Testis (tissue), 3 donors: Measurements from ENCODE around the gene TLR1. TPM values are rescaled to one million over a fixed set of nuclear protein-coding genes. Genes with fewer than 3 reads are reported as not detected.
"Not testable (repeated sequence)": the region's sequence is repeated elsewhere in the genome, so short reads cannot be mapped to it uniquely, and the experiment has no call there.

Source experiments
- DNase-seq: peaks from one replicate; pipeline ENCODE4 v3.0.0-alpha.2; 2019
- H3K27ac ChIP-seq, 2 donors: fragments of 200-600 bp; sonication (generic); one replicate each; pipeline ENCODE4 v1.5.1; 2019
- H3K27me3 ChIP-seq: fragments of 200-600 bp; sonication (generic); one replicate; pipeline ENCODE4 v1.5.1; 2019
- H3K36me3 ChIP-seq: fragments of 200-600 bp; sonication (generic); one replicate; pipeline ENCODE4 v1.5.1; 2017; ENCODE audit warnings: low read depth; ENCODE audit errors: missing control alignments
- H3K4me1 ChIP-seq: fragments of 200-600 bp; sonication (generic); one replicate; pipeline ENCODE4 v1.5.1; 2019
- H3K4me3 ChIP-seq, 2 donors: fragments of 200-600 bp; sonication (generic); one replicate each; pipeline ENCODE4 v1.5.1; 2017 to 2019
- H3K9me3 ChIP-seq: fragments of 200-600 bp; sonication (generic); one replicate; pipeline ENCODE4 v1.5.1; 2017
- POLR2A ChIP-seq: fragments of 450-650 bp; IDR thresholded peaks from one replicate; pipeline ENCODE4 v1.6.1; 2017; ENCODE audit warnings: antibody characterized with exemption, mild to moderate bottlenecking, moderate library complexity
- WGBS, 2 donors: methylation state at CpG; one replicate each; pipeline ENCODE4 v1.1.5; 2018; 5-methylcytosine and 5-hydroxymethylcytosine counted together
- intact Hi-C: fragments of 100-400 bp; cut with DNase I; formaldehyde crosslinking; loops from one replicate; pipeline ENCODE4 v1.15.1; 2023; ENCODE audit warnings: low total_unique reads
- polyA plus RNA-seq: library from polyadenylated mRNA; stranded (reverse); fragments of 350-450 nt; fragmentation: Illumina TruSeq; extraction: RNeasy Lipid Tissue Mini Kit (QIAGEN cat#74804); gene quantifications from one replicate; pipeline ENCODE4 v1.2.3, GENCODE V29; 2014; ENCODE audit warnings: low read depth, low replicate concordance; ENCODE audit not compliant: insufficient read depth
- total RNA-seq, 2 donors: library from RNA; depleted of rRNA; stranded (reverse); fragments of >200 nt; gene quantifications; one replicate each; pipeline ENCODE4 v1.2.3, GENCODE V29; 2016
- TF ChIP-seq, protein P1 (sequence below), 3 experiments: fragments of 450-650 bp in 2 of 3; fragments of 200-600 bp in 1 of 3; sonication (generic) in 1 of 3; IDR thresholded peaks; one replicate each; pipeline ENCODE4 v1.5.1; 2016 to 2019; ENCODE audit warnings: antibody characterized with exemption in 3 of 3, mild to moderate bottlenecking in 2 of 3, moderate library complexity in 1 of 3

TLR1 gene
- total and polyA plus RNA-seq, 3 donors from 2014 or later = 2.8 to 5.5 (median 2.8) TPM

DNA sequence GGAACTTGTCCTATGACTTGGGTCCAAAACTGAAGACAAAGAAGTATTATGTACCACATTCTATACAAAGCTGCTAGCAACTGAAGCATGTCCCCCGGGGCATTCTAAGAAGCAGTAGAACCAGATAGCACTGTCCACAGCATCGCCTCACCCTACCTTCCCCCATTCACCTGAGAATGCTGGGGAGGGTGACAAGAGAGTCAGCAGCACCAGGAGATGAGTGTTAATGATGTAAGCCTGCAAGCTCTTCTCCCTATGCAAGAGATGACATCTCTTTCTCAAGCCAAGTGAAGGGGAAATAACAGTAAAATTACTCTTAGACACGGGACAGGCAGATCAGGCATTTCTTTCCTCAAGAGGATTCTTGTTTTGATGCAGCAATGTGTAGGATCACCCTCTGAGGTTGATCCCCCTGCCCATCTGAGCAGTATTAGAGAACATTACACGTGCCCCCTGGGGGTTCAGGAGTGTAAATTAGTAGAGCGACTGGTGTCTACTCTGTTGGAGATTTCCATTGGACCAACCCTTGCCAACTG, 13.9 kb upstream of the TLR1 start:
- Histone ChIP-seq H3K27me3 (no peaks in the 10 kb centered on the region), H3K4me1 (no peaks in the 10 kb centered on the region), H3K36me3 (no peaks in the 10 kb centered on the region), H3K9me3 (no peaks in the 10 kb centered on the region), H3K4me3 (no peak overlapping the region), H3K27ac (no peak overlapping the region)
- no peak for DNase-seq
- intact Hi-C loops = no loop called here
- TF ChIP-seq, protein P1, sequence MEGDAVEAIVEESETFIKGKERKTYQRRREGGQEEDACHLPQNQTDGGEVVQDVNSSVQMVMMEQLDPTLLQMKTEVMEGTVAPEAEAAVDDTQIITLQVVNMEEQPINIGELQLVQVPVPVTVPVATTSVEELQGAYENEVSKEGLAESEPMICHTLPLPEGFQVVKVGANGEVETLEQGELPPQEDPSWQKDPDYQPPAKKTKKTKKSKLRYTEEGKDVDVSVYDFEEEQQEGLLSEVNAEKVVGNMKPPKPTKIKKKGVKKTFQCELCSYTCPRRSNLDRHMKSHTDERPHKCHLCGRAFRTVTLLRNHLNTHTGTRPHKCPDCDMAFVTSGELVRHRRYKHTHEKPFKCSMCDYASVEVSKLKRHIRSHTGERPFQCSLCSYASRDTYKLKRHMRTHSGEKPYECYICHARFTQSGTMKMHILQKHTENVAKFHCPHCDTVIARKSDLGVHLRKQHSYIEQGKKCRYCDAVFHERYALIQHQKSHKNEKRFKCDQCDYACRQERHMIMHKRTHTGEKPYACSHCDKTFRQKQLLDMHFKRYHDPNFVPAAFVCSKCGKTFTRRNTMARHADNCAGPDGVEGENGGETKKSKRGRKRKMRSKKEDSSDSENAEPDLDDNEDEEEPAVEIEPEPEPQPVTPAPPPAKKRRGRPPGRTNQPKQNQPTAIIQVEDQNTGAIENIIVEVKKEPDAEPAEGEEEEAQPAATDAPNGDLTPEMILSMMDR (IDR thresholded peaks at IDR 0.05) = no peak
- TF ChIP-seq POLR2A = no peak
- 80 to 84% methylated on average over 5 of the region's 5 CpGs for WGBS, 2 donors

DNA sequence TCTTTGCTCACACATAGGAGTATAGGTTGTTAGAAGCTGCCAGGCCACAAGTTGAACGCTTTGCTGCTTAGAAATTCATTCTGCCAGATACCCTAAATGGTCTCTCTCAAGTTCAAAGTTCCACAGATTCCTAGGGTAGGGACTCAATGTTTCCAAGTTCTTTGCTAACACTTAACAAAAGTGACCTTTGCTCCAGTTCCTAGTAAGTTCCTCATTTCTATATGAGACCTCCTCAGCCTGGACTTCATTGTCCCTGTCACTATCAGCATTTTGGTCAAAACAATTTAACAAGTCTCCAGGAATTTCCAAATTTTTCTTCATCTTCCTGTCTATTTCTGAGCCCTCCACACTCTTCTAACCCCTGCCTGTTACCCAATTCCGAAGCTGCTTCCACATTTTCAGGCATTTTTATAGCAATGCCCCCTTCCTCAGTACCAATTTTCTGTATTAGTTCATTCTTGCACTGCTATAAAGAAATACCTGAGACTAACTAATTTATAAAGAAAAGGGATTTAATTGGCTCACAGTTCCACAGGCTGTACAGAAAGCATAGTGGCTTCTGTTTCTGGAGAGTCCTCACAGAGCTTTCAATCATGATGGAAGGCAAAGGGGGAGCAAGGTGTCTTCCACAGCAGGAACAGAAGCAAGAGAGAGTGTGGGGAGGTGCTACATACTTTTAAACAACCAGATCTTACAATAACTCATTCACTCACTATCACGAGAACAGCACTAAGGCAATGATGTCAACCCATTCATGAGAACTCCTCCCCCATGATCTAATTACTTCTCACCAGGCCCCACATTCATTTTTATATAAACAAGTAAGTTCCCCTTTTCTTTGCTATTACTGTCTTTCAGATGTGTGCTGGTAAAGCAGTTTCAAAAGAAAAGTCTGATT, 11.5 kb upstream of the TLR1 start:
- DNase-seq = no peak
- intact Hi-C loops = no loop called here
- Histone ChIP-seq H3K9me3 (no peaks in the 10 kb centered on the region), H3K4me1 (no peaks in the 10 kb centered on the region), H3K27me3 (no peaks in the 10 kb centered on the region), H3K4me3 (no peak overlapping the region), H3K36me3 (no peaks in the 10 kb centered on the region), H3K27ac (no peak overlapping the region)
- TF ChIP-seq, protein P1 (IDR thresholded peaks at IDR 0.05) = no peak
- no peak for TF ChIP-seq POLR2A
- 74 to 75% methylated on average over 3 of the region's 3 CpGs for WGBS, 2 donors

DNA sequence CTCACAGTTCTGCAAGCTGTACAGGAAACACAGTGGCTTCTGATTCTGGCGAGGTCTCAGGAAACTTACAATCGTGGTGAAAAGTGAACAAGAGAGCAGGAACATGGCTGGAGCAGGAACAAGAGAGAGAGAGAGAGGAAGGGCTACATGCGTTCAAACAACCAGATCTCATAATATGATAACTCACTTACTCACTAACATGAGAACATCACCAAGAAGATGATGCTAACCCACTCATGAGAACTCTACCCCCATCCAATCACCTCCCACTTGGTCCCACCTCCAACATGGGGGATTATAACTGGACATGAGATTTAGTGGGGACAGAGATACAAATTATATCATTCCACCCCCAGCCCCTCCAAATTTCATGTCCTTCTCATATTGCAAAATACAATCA, 9.8 kb upstream of the TLR1 start:
- 73 to 86% methylated on average over 3 of the region's 3 CpGs for WGBS, 2 donors
- intact Hi-C loops = no loop called here
- Histone ChIP-seq H3K27me3 (no peaks in the 10 kb centered on the region), H3K9me3 (no peaks in the 10 kb centered on the region), H3K36me3 (no peaks in the 10 kb centered on the region), H3K4me1 (no peaks in the 10 kb centered on the region), H3K27ac (no peak overlapping the region), H3K4me3 (no peak overlapping the region)
- no peak for TF ChIP-seq POLR2A
- TF ChIP-seq, protein P1 (IDR thresholded peaks at IDR 0.05) = no peak
- no peak for DNase-seq

DNA sequence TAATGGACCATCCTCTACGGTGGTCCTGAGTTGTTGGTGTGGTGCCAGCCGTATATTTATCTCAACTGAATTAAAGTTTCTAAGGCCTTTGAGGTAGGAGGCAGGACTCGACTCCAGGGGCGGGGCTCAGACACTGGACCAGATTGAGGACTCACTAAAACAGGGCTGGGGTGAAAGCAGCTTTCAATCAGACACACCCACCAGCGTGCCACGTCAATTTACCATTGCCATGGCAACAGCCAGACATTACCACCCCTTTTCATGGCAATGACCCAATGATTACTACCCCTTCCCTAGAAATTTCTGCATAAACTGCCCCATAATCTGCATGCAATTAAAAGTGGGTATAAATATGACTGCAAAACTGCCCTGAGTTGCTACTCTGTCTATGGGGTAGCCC, 6.7 kb upstream of the TLR1 start:
- WGBS, 2 donors = 84 to 90% methylated on average over 6 of the region's 6 CpGs
- Histone ChIP-seq H3K4me1 (no peaks in the 10 kb centered on the region), H3K27me3 (no peaks in the 10 kb centered on the region), H3K36me3 (no peaks in the 10 kb centered on the region), H3K9me3 (no peaks in the 10 kb centered on the region), H3K27ac (no peak overlapping the region), H3K4me3 (no peak overlapping the region)
- intact Hi-C loops = no loop called here
- no peak for DNase-seq
- TF ChIP-seq, protein P1 (IDR thresholded peaks at IDR 0.05) = no peak
- no peak for TF ChIP-seq POLR2A

DNA sequence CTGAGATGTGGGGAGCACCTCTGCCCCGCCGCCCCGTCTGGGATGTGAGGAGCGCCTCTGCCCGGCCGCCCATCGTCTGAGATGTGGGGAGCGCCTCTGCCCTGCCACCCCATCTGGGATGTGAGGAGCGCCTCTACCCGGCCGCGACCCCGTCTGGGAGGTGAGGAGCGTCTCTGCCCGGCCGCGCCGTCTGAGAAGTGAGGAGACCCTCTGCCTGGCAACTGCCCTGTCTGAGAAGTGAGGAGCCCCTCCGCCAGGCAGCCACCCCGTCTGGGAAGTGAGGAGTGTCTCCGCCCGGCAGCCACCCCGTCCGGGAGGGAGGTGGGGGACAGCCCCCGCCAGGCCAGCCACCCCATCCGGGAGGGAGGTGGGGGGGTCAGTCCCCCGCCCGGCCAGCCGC, 2.9 kb upstream of the TLR1 start:
- H3K9me3 ChIP-seq, H3K27me3 ChIP-seq, H3K4me1 ChIP-seq, intact Hi-C loops, DNase-seq, H3K36me3 ChIP-seq, H3K27ac ChIP-seq: not testable (repeated sequence)
- WGBS, 2 donors = 84 to 91% methylated on average over 9 to 12 of the region's 29 CpGs
- H3K4me3 ChIP-seq = peak overlapping the region in 1 of 2 donors; percentile 15

DNA sequence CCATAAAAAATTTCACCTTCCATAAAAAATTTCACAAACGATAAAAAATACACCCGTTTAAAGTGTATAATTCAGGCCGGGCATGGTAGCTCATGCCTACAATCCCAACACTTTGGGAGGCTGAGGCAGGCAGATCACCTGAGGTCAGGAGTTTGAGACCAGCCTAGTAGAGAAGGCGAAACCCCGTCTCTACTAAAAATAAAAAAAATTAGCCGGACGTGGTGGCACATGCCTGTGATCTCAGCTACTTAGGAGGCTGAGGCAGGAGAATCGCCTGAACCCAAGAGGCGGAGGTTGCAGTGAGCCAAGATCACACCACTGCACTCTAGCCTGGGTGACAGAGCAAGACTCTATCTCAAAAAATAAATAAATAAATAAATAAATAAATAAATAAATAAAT, 1.7 kb upstream of the TLR1 start:
- H3K4me1 ChIP-seq, H3K9me3 ChIP-seq, H3K4me3 ChIP-seq, H3K36me3 ChIP-seq, DNase-seq, intact Hi-C loops, H3K27me3 ChIP-seq: not testable (repeated sequence)
- H3K27ac ChIP-seq = peak overlapping the region in 1 of 2 donors; percentile 32
- WGBS, 2 donors = 77 to 78% methylated on average over 9 of the region's 9 CpGs
